Hematopoietic multipotent progenitor cell treated with erythropoietin and hydrocortisone succinate and interleukin-3 and kit ligand, for 15 days (in vitro differentiated cells): Measurements from ENCODE around the gene E2F6.

Source experiments
- DNase-seq: peaks from one replicate; pipeline ENCODE4 v3.0.0-alpha.2; 2015; ENCODE audit warnings: low spot score

E2F6 gene

GRCh38 chr2:11465485-11466306 lies at the start of gene E2F6:
E2F6 (minus strand) TSS chr2:11466161; CDS start chr2:11465879, 282 bp downstream.
- DNase-seq = peak; percentile 76

- no peak for DNase-seq
These were observed 49.6 kb upstream of the E2F6 start for GRCh38 chr2:11515490-11515981.

GRCh38 chr2:11514904-11515303 lies 48.9 kb upstream of the E2F6 start:
- DNase-seq = no peak

- no peak for DNase-seq
These were observed 48.2 kb upstream of the E2F6 start for GRCh38 chr2:11514081-11514730.

- no peak for DNase-seq
These were observed 47.4 kb upstream of the E2F6 start for GRCh38 chr2:11513319-11513718.

GRCh38 chr2:11512431-11512830 lies 46.5 kb upstream of the E2F6 start:
- no peak for DNase-seq

GRCh38 chr2:11509657-11510360 lies 43.8 kb upstream of the E2F6 start:
- no peak for DNase-seq

- DNase-seq = no peak
These were observed 42.3 kb upstream of the E2F6 start for GRCh38 chr2:11508279-11508678.

- DNase-seq = no peak
These were observed 41.6 kb upstream of the E2F6 start for GRCh38 chr2:11507517-11507916.

GRCh38 chr2:11506611-11506969 lies 40.6 kb upstream of the E2F6 start:
- DNase-seq = no peak

GRCh38 chr2:11505652-11506610 lies 40.0 kb upstream of the E2F6 start:
- DNase-seq = no peak

- no peak for DNase-seq
These were observed 37.5 kb upstream of the E2F6 start for GRCh38 chr2:11503354-11503927.

GRCh38 chr2:11502740-11503292 lies 36.9 kb upstream of the E2F6 start:
- DNase-seq = no peak

GRCh38 chr2:11500702-11501303 lies 34.8 kb upstream of the E2F6 start:
- DNase-seq = no peak

GRCh38 chr2:11499081-11499743 lies 33.3 kb upstream of the E2F6 start:
- DNase-seq = no peak

GRCh38 chr2:11498543-11499034 lies 32.6 kb upstream of the E2F6 start:
- no peak for DNase-seq

GRCh38 chr2:11495844-11496681 lies 30.1 kb upstream of the E2F6 start:
- DNase-seq = no peak

GRCh38 chr2:11494310-11494709 lies 28.3 kb upstream of the E2F6 start:
- DNase-seq = no peak

GRCh38 chr2:11493282-11493681 lies 27.3 kb upstream of the E2F6 start:
- DNase-seq = no peak
